ENCODE results near the gene PYCR2. TPM values are rescaled to one million over a fixed set of nuclear protein-coding genes. Genes with fewer than 3 reads are reported as not detected.

PYCR2 gene
- total RNA-seq, 1 donor from 2014 or later = 19.5 TPM

- no peak for FAIRE-seq
- no peak overlapping the region for H3K4me3 ChIP-seq (ENCODE audit: low read depth, low read length)
- no peak for DNase-seq (ENCODE audit: low read depth)
- H3K36me3 ChIP-seq (ENCODE audit: control insufficient read depth, insufficient read depth, low read length) = no peaks in the 10 kb centered on the region
- H3K27me3 ChIP-seq (ENCODE audit: control insufficient read depth, insufficient read depth, low read length) = peaks cover 3% of the 10 kb centered on the region
- TF ChIP-seq CTCF (IDR thresholded peaks at IDR 0.05; ENCODE audit: insufficient read depth, low read length, severe bottlenecking) = no peak
These were observed 17.6 kb downstream of the PYCR2 start for GRCh38 chr1:225906467-225906866.

- no peak for FAIRE-seq
- peaks cover 3% of the 10 kb centered on the region for H3K27me3 ChIP-seq (ENCODE audit: control insufficient read depth, insufficient read depth, low read length)
- no peak for TF ChIP-seq CTCF (IDR thresholded peaks at IDR 0.05; ENCODE audit: insufficient read depth, low read length, severe bottlenecking)
These were observed 20.4 kb downstream of the PYCR2 start for GRCh38 chr1:225903623-225904022.

GRCh38 chr1:225899044-225899925, 24.8 kb downstream of the PYCR2 start:
- no peak for TF ChIP-seq CTCF (IDR thresholded peaks at IDR 0.05; ENCODE audit: insufficient read depth, low read length, severe bottlenecking)
- DNase-seq (ENCODE audit: low read depth) = no peak
- no peak for FAIRE-seq
- Histone ChIP-seq H3K4me3 (ENCODE audit: low read depth, low read length) (no peak overlapping the region), H3K27me3 (ENCODE audit: control insufficient read depth, insufficient read depth, low read length) (no peaks in the 10 kb centered on the region), H3K36me3 (ENCODE audit: control insufficient read depth, insufficient read depth, low read length) (no peaks in the 10 kb centered on the region)

More at GRCh38 chr1:225903623-225904022, 20.4 kb downstream of the PYCR2 start:
- DNase-seq (ENCODE audit: low read depth) = no peak
- H3K36me3 ChIP-seq (ENCODE audit: control insufficient read depth, insufficient read depth, low read length) = no peaks in the 10 kb centered on the region
- H3K4me3 ChIP-seq (ENCODE audit: low read depth, low read length) = no peak overlapping the region

GRCh38 chr1:225897595-225898514, 26.2 kb downstream of the PYCR2 start:
- DNase-seq (ENCODE audit: low read depth) = no peak
- FAIRE-seq = no peak

More at GRCh38 chr1:225897595-225898514, 26.2 kb downstream of the PYCR2 start:
- no peak overlapping the region for H3K4me3 ChIP-seq (ENCODE audit: low read depth, low read length)
- no peaks in the 10 kb centered on the region for H3K27me3 ChIP-seq (ENCODE audit: control insufficient read depth, insufficient read depth, low read length)
- no peak for TF ChIP-seq CTCF (IDR thresholded peaks at IDR 0.05; ENCODE audit: insufficient read depth, low read length, severe bottlenecking)
- H3K36me3 ChIP-seq (ENCODE audit: control insufficient read depth, insufficient read depth, low read length) = no peaks in the 10 kb centered on the region
